GM12878 (cell line): ENCODE data around the gene SLC44A3. TPM values are rescaled to one million over a fixed set of nuclear protein-coding genes. Genes with fewer than 3 reads are reported as not detected.

Source experiments
- ATAC-seq: fragments of 200-7000 bp; cut with Tn5 transposase; 3 replicates; pipeline ENCODE4 v1.9.1; 2020; ENCODE audit warnings: mild to moderate bottlenecking, moderate library complexity
- BruUV-seq: library from RNA; stranded (reverse); fragments of 400-500 nt; replicated peaks from 2 replicates; lab custom pipeline; 2021; lab: Mats Ljungman, UMichigan
- CTCF ChIA-PET: fragments of 300-600 bp; sonication (Branson Sonifier 250); formaldehyde crosslinking; extraction: SDS; loops from one replicate; lab custom pipeline; 2021; ENCODE audit warnings: inconsistent platforms; lab: Yijun Ruan, JAX
- POLR2A ChIA-PET: fragments of 350-600 bp; formaldehyde crosslinking; extraction: SDS; loops from one replicate; lab custom pipeline; 2021; ENCODE audit warnings: inconsistent platforms; lab: Charles Lee
- RAD21 ChIA-PET: fragments of 300-600 bp; sonication (Branson Sonifier 250); formaldehyde crosslinking; loops from one replicate; lab custom pipeline; 2023; ENCODE audit warnings: antibody characterized with exemption; ENCODE audit not compliant: unreplicated experiment; lab: Charles Lee
- SMC1A ChIA-PET: fragments of 300-600 bp; sonication (Branson Sonifier 250); formaldehyde crosslinking; loops from one replicate; lab custom pipeline; 2023; ENCODE audit not compliant: unreplicated experiment, uncharacterized antibody; lab: Charles Lee
- DNase-seq: peaks from one replicate; pipeline ENCODE4 v3.0.0-alpha.2; 2011; ENCODE audit warnings: low read depth, low spot score
- FAIRE-seq: peaks from 3 replicates; lab custom pipeline; 2011; peaks lifted over from hg19 to GRCh38; lab: Jason Lieb, UNC
- H2AFZ ChIP-seq: 2 replicates; pipeline ENCODE4 v1.6.0; 2011; ENCODE audit warnings: low read depth, low read length, control low read depth; ENCODE audit not compliant: control insufficient read depth
- H3K27ac ChIP-seq: 2 replicates; pipeline ENCODE4 v1.5.1; 2011; ENCODE audit warnings: control low read depth; ENCODE audit not compliant: control insufficient read depth, insufficient read depth
- H3K27me3 ChIP-seq, 2 experiments: replicated peaks in 1 of 2; 2 replicates each; pipeline versions ENCODE4 v1.6.0 to v1.6.1; 2011; ENCODE audit warnings: low read length in 1 of 2; ENCODE audit not compliant: control insufficient read depth in 2 of 2, insufficient read depth in 2 of 2
- H3K36me3 ChIP-seq, 2 experiments: 2 replicates each; pipeline ENCODE4 v1.5.1; 2011; ENCODE audit warnings: low read length in 1 of 2; ENCODE audit not compliant: control insufficient read depth in 2 of 2, insufficient read depth in 2 of 2
- H3K4me1 ChIP-seq: 2 replicates; pipeline ENCODE4 v1.6.1; 2011; ENCODE audit warnings: mild to moderate bottlenecking, low read length, moderate library complexity, mixed read lengths; ENCODE audit not compliant: control insufficient read depth, insufficient read depth
- H3K4me2 ChIP-seq: 2 replicates; pipeline ENCODE4 v1.6.0; 2011; ENCODE audit warnings: control low read depth; ENCODE audit not compliant: control insufficient read depth, insufficient read depth
- H3K4me3 ChIP-seq: fragments of 200-600 bp; sonication (generic); 2 replicates; pipeline ENCODE4 v1.5.1; 2016
- H3K79me2 ChIP-seq: 2 replicates; pipeline ENCODE4 v1.6.0; 2011; ENCODE audit warnings: low read length; ENCODE audit not compliant: control insufficient read depth, insufficient read depth
- H3K9ac ChIP-seq: 2 replicates; pipeline ENCODE4 v1.8.0; 2011; ENCODE audit warnings: low read length, control low read depth, mixed read lengths; ENCODE audit not compliant: control insufficient read depth, insufficient read depth
- H3K9me3 ChIP-seq: replicated peaks from 3 replicates; pipeline ENCODE4 v1.5.1; 2011; ENCODE audit warnings: mild to moderate bottlenecking, low read length; ENCODE audit not compliant: control insufficient read depth, insufficient read depth
- H4K20me1 ChIP-seq: 2 replicates; pipeline ENCODE4 v1.6.0; 2011; ENCODE audit not compliant: control insufficient read depth, insufficient read depth
- BRCA1 ChIP-seq: IDR thresholded peaks from 2 replicates; pipeline ENCODE4 v1.6.1; 2011; ENCODE audit warnings: low read depth, low read length, improper control_type of control experiment
- EGR1 ChIP-seq, 2 experiments: IDR thresholded peaks; 1 replicate in 1 of 2; 2 replicates in 1 of 2; pipeline ENCODE4 v1.6.1; 2011 to 2012; ENCODE audit warnings: low read depth in 2 of 2, low read length in 2 of 2, borderline replicate concordance in 1 of 2, mild to moderate bottlenecking in 1 of 2, moderate library complexity in 1 of 2
- SUZ12 ChIP-seq: fragments of 200-600 bp; sonication (generic); IDR thresholded peaks from one replicate; pipeline ENCODE4 v1.6.1; 2018; ENCODE audit warnings: antibody characterized with exemption, mild to moderate bottlenecking; ENCODE audit not compliant: unreplicated experiment
- TCF3 ChIP-seq: IDR thresholded peaks from 2 replicates; pipeline ENCODE4 v1.6.1; 2012; ENCODE audit warnings: low read depth, mild to moderate bottlenecking, low read length, borderline replicate concordance; ENCODE audit not compliant: insufficient read depth
- YBX1 ChIP-seq: fragments of 450-650 bp; IDR thresholded peaks from 2 replicates; pipeline ENCODE4 v1.6.1; 2016; ENCODE audit warnings: antibody characterized with exemption
- WGBS: methylation state at CpG from one replicate; pipeline ENCODE4 v1.1.6; 2016; ENCODE audit warnings: low lambda C conversion rate; ENCODE audit not compliant: insufficient replicate concordance, insufficient coverage; ENCODE audit errors: missing lambda C conversion rate; 5-methylcytosine and 5-hydroxymethylcytosine counted together
- in situ Hi-C: fragments of 300-500 bp; cut with MboI; formaldehyde crosslinking; loops from 9 replicates; pipeline ENCODE4 v1.14.3; 2018; ENCODE audit warnings: mixed read lengths
- intact Hi-C: fragments of 100-400 bp; cut with micrococcal nuclease; formaldehyde crosslinking; loops from one replicate; pipeline ENCODE4 v1.14.2; 2022; ENCODE audit not compliant: unreplicated experiment
- polyA plus RNA-seq, 11 experiments: library from polyadenylated mRNA; depleted of rRNA in 4 of 11; unstranded in 6 of 11; stranded (reverse) in 5 of 11; fragments of >200 nt; fragmentation: Nextera tagmentation in 4 of 11; fragmentation: Illumina TruSeq in 1 of 11; extraction: Ambion mirVana in 4 of 11; extraction: Trizol in 1 of 11; gene quantifications; 1 replicate in 1 of 11; 2 replicates in 10 of 11; pipeline versions ENCODE4 v1.2.1 to v1.2.3, GENCODE V29; 2011 to 2016; ENCODE audit warnings: inconsistent platforms in 2 of 11, missing spikeins in 2 of 11, low read depth in 1 of 11
- total RNA-seq, 4 experiments: library from RNA; depleted of rRNA in 3 of 4; stranded (reverse); fragments of >200 nt in 3 of 4; fragmentation: Illumina TruSeq in 1 of 4; extraction: Trizol in 1 of 4; gene quantifications; 2 replicates each; pipeline versions ENCODE4 v1.2.1 to v1.2.3, GENCODE V29; 2013 to 2021
- TF ChIP-seq, protein P1 (sequence below): IDR thresholded peaks from 2 replicates; pipeline ENCODE4 v1.6.1; 2011; ENCODE audit warnings: mild to moderate bottlenecking, low read depth, low read length, moderate library complexity; ENCODE audit not compliant: insufficient replicate concordance

The SLC44A3 gene
- total and polyA plus RNA-seq, 10 of the 15 experiments (the other 5 are each of a cell fraction or from before 2014, with no cell fraction given) = not detected

- RAD21 ChIA-PET = no interaction called here
- FAIRE-seq (no peak), ATAC-seq (no peak), DNase-seq (no peak)
- BruUV-seq = no TSS peak
- Histone ChIP-seq H3K4me2 (no peak overlapping the region), H4K20me1 (no peaks in the 10 kb centered on the region), H3K27me3 (no peaks in the 10 kb centered on the region; a peak in 1 of 4 replicates), H3K4me1 (no peaks in the 10 kb centered on the region), H3K27ac (no peak overlapping the region), H2AFZ (no peak overlapping the region), H3K9ac (no peak overlapping the region), H3K4me3 (no peak overlapping the region), H3K36me3 (no peaks in the 10 kb centered on the region), H3K9me3 (no peaks in the 10 kb centered on the region), H3K79me2 (no peaks in the 10 kb centered on the region)
- 2% methylated on average over 2 of the region's 2 CpGs for WGBS
- TF ChIP-seq EGR1 (IDR thresholded peaks at IDR 0.05; ENCODE audit: borderline replicate concordance in 1 of 2, low read depth in 2 of 2, low read length in 2 of 2) = no peak
- TF ChIP-seq TCF3 = no peak
- no peak for TF ChIP-seq BRCA1
- TF ChIP-seq, protein P1, sequence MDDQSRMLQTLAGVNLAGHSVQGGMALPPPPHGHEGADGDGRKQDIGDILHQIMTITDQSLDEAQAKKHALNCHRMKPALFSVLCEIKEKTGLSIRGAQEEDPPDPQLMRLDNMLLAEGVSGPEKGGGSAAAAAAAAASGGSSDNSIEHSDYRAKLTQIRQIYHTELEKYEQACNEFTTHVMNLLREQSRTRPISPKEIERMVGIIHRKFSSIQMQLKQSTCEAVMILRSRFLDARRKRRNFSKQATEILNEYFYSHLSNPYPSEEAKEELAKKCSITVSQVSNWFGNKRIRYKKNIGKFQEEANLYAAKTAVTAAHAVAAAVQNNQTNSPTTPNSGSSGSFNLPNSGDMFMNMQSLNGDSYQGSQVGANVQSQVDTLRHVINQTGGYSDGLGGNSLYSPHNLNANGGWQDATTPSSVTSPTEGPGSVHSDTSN = no peak
- no peak for TF ChIP-seq YBX1
- no peak for TF ChIP-seq SUZ12
- POLR2A ChIA-PET = interaction anchor here (0.6 kb wide), 1 partner anchor 769 kb away, joined by 6 read pairs; no protein-coding TSS in a partner anchor
- CTCF ChIA-PET = interaction anchor here (0.9 to 4.8 kb wide), 3 partner anchors 9 to 180 kb away, joined by 4 to 39 read pairs (median 4); no protein-coding TSS in a partner anchor
- SMC1A ChIA-PET = interaction anchor here (1.0 to 1.5 kb wide), 2 partner anchors 9 to 108 kb away, joined by 3 to 4 read pairs; no protein-coding TSS in a partner anchor
- in situ Hi-C loops (no loop called here), intact Hi-C loops (no loop called here)
These were observed 43.2 kb downstream of the SLC44A3 start for GRCh38 chr1:94863297-94863911.
